ENCODE measurements around the gene TNK1. TPM values are rescaled to one million over a fixed set of nuclear protein-coding genes. Genes with fewer than 3 reads are reported as not detected.

Gene TNK1
- total RNA-seq, 1 donor from 2014 or later = 12.3 TPM

GRCh38 chr17:7391307-7391706 lies 10.4 kb downstream of the TNK1 start:
- DNase-seq (ENCODE audit: low spot score) = no peak

GRCh38 chr17:7392696-7393612 lies 12.1 kb downstream of the TNK1 start:
- DNase-seq (ENCODE audit: low spot score) = no peak

- DNase-seq (ENCODE audit: low spot score) = no peak
Measured at GRCh38 chr17:7393613-7394451, 12.9 kb downstream of the TNK1 start.

- peak; percentile 90 for DNase-seq (ENCODE audit: low spot score)
Measured at GRCh38 chr17:7394452-7395191, 13.7 kb downstream of the TNK1 start, which contains the start of gene PLSCR3. Gene PLSCR3 (minus strand): TSS chr17:7394525. CDS start chr17:7394110, 415 bp downstream.

- no peak for DNase-seq (ENCODE audit: low spot score)
Measured at GRCh38 chr17:7396147-7396546, 15.3 kb downstream of the TNK1 start.

- no peak for DNase-seq (ENCODE audit: low spot score)
Measured at GRCh38 chr17:7398612-7399011, 17.7 kb downstream of the TNK1 start.

- no peak for DNase-seq (ENCODE audit: low spot score)
Measured at GRCh38 chr17:7403043-7403726, 22.3 kb downstream of the TNK1 start.

- DNase-seq (ENCODE audit: low spot score) = peak; percentile 65
Measured at GRCh38 chr17:7403727-7403976, 22.8 kb downstream of the TNK1 start.

GRCh38 chr17:7403977-7404736 lies 23.3 kb downstream of the TNK1 start, which contains the start of gene TMEM256:
Gene TMEM256 (minus strand): TSS chr17:7404097. CDS start chr17:7404084, 13 bp downstream.
- DNase-seq (ENCODE audit: low spot score) = peak; percentile 98

- peak; percentile 66 for DNase-seq (ENCODE audit: low spot score)
Measured at GRCh38 chr17:7404737-7405349, 24.0 kb downstream of the TNK1 start.

GRCh38 chr17:7405350-7406234 lies 24.7 kb downstream of the TNK1 start:
- no peak for DNase-seq (ENCODE audit: low spot score)

- no peak for DNase-seq (ENCODE audit: low spot score)
Measured at GRCh38 chr17:7406235-7406825, 25.4 kb downstream of the TNK1 start.

GRCh38 chr17:7407082-7407481 lies 26.2 kb downstream of the TNK1 start:
- DNase-seq (ENCODE audit: low spot score) = no peak

- DNase-seq (ENCODE audit: low spot score) = no peak
Measured at GRCh38 chr17:7407485-7408251, 26.8 kb downstream of the TNK1 start, which contains the start of gene NLGN2. Gene NLGN2 (plus strand): TSS chr17:7407845. CDS start chr17:7408256, 411 bp downstream.

GRCh38 chr17:7408252-7408727 lies 27.4 kb downstream of the TNK1 start:
- no peak for DNase-seq (ENCODE audit: low spot score)

GRCh38 chr17:7408863-7409262 lies 28.0 kb downstream of the TNK1 start:
- DNase-seq (ENCODE audit: low spot score) = no peak

- no peak for DNase-seq (ENCODE audit: low spot score)
Measured at GRCh38 chr17:7409716-7410115, 28.8 kb downstream of the TNK1 start.
